ENCODE measurements around the gene YES1.
A peak's percentile ranks its signal among the peaks of the same experiment; 100 is the strongest.

YES1 gene

GRCh38 chr18:717003-717402 lies 95.0 kb downstream of the YES1 start:
- Histone ChIP-seq H3K4me3 (ENCODE audit: insufficient read length, low read depth) (no peak overlapping the region), H3K27me3 (ENCODE audit: insufficient read depth, insufficient read length) (no peaks in the 10 kb centered on the region), H3K9ac (ENCODE audit: insufficient read length, low read depth) (no peak overlapping the region), H3K4me1 (ENCODE audit: insufficient read depth, insufficient read length) (no peaks in the 10 kb centered on the region), H3K36me3 (ENCODE audit: insufficient read depth, insufficient read length, low read length) (no peaks in the 10 kb centered on the region), H3K9me3 (ENCODE audit: insufficient read depth, low read length) (peaks cover 6% of the 10 kb centered on the region; the same call in 1 of the 2 replicates)
- no peak for DNase-seq (ENCODE audit: low read depth, low spot score)
- TF ChIP-seq SUZ12 (IDR thresholded peaks at IDR 0.05; ENCODE audit: extremely low read depth, insufficient read depth, insufficient read length) (no peak), YY1 (IDR thresholded peaks at IDR 0.05; ENCODE audit: insufficient read depth, insufficient read length) (no peak), ZNF274 (IDR thresholded peaks at IDR 0.05; ENCODE audit: low read depth, low read length) (no peak)

GRCh38 chr18:715626-716025 lies 96.4 kb downstream of the YES1 start:
- Histone ChIP-seq H3K9ac (ENCODE audit: insufficient read length, low read depth) (no peak overlapping the region), H3K9me3 (ENCODE audit: insufficient read depth, low read length) (peaks cover 6% of the 10 kb centered on the region; the same call in 1 of the 2 replicates), H3K4me3 (ENCODE audit: insufficient read length, low read depth) (no peak overlapping the region), H3K36me3 (ENCODE audit: insufficient read depth, insufficient read length, low read length) (peaks cover 1% of the 10 kb centered on the region), H3K4me1 (ENCODE audit: insufficient read depth, insufficient read length) (no peaks in the 10 kb centered on the region), H3K27me3 (ENCODE audit: insufficient read depth, insufficient read length) (no peaks in the 10 kb centered on the region)
- TF ChIP-seq SUZ12 (IDR thresholded peaks at IDR 0.05; ENCODE audit: extremely low read depth, insufficient read depth, insufficient read length), result no peak
- no peak for TF ChIP-seq ZNF274 (IDR thresholded peaks at IDR 0.05; ENCODE audit: low read depth, low read length)
- no peak for TF ChIP-seq YY1 (IDR thresholded peaks at IDR 0.05; ENCODE audit: insufficient read depth, insufficient read length)
- no peak for DNase-seq (ENCODE audit: low read depth, low spot score)

- H3K27me3 ChIP-seq (ENCODE audit: insufficient read depth, insufficient read length), result no peaks in the 10 kb centered on the region
- H3K4me1 ChIP-seq (ENCODE audit: insufficient read depth, insufficient read length), result no peaks in the 10 kb centered on the region
- H3K9me3 ChIP-seq (ENCODE audit: insufficient read depth, low read length), result peaks cover 6% of the 10 kb centered on the region; the same call in 1 of the 2 replicates
- peaks cover 21% of the 10 kb centered on the region for H3K36me3 ChIP-seq (ENCODE audit: insufficient read depth, insufficient read length, low read length)
- no peak overlapping the region for H3K9ac ChIP-seq (ENCODE audit: insufficient read length, low read depth)
- H3K4me3 ChIP-seq (ENCODE audit: insufficient read length, low read depth), result no peak overlapping the region
- no peak for TF ChIP-seq YY1 (IDR thresholded peaks at IDR 0.05; ENCODE audit: insufficient read depth, insufficient read length)
- TF ChIP-seq ZNF274 (IDR thresholded peaks at IDR 0.05; ENCODE audit: low read depth, low read length), result no peak
- TF ChIP-seq SUZ12 (IDR thresholded peaks at IDR 0.05; ENCODE audit: extremely low read depth, insufficient read depth, insufficient read length), result no peak
- no peak for DNase-seq (ENCODE audit: low read depth, low spot score)
Measured at GRCh38 chr18:713135-713490, 98.9 kb downstream of the YES1 start.

- Histone ChIP-seq H3K27me3 (ENCODE audit: insufficient read depth, insufficient read length) (no peaks in the 10 kb centered on the region), H3K9ac (ENCODE audit: insufficient read length, low read depth) (peak within 1 kb of the TSS; percentile 72), H3K36me3 (ENCODE audit: insufficient read depth, insufficient read length, low read length) (peaks cover 23% of the 10 kb centered on the region), H3K4me1 (ENCODE audit: insufficient read depth, insufficient read length) (no peaks in the 10 kb centered on the region), H3K9me3 (ENCODE audit: insufficient read depth, low read length) (peaks cover 6% of the 10 kb centered on the region; the same call in 1 of the 2 replicates), H3K4me3 (ENCODE audit: insufficient read length, low read depth) (peak within 1 kb of the TSS; percentile 64)
- DNase-seq (ENCODE audit: low read depth, low spot score), result peak; percentile 69
- TF ChIP-seq YY1 (IDR thresholded peaks at IDR 0.05; ENCODE audit: insufficient read depth, insufficient read length) (peak; percentile 30), ZNF274 (IDR thresholded peaks at IDR 0.05; ENCODE audit: low read depth, low read length) (no peak)
Measured at GRCh38 chr18:712401-713134, 99.5 kb downstream of the YES1 start, which contains the start of gene ENOSF1. Gene ENOSF1, minus strand, starts transcription at chr18:712630. Its CDS starts 43 bp downstream, at chr18:712587.

GRCh38 chr18:711657-712400 lies 100.2 kb downstream of the YES1 start:
- Histone ChIP-seq H3K9me3 (ENCODE audit: insufficient read depth, low read length) (peaks cover 6% of the 10 kb centered on the region; the same call in 1 of the 2 replicates), H3K27me3 (ENCODE audit: insufficient read depth, insufficient read length) (no peaks in the 10 kb centered on the region), H3K36me3 (ENCODE audit: insufficient read depth, insufficient read length, low read length) (peaks cover 23% of the 10 kb centered on the region), H3K4me1 (ENCODE audit: insufficient read depth, insufficient read length) (no peaks in the 10 kb centered on the region), H3K4me3 (ENCODE audit: insufficient read length, low read depth) (peak overlapping the region; percentile 64), H3K9ac (ENCODE audit: insufficient read length, low read depth) (peak overlapping the region; percentile 72)
- DNase-seq (ENCODE audit: low read depth, low spot score), result no peak
- TF ChIP-seq ZNF274 (IDR thresholded peaks at IDR 0.05; ENCODE audit: low read depth, low read length) (no peak), YY1 (IDR thresholded peaks at IDR 0.05; ENCODE audit: insufficient read depth, insufficient read length) (no peak), SUZ12 (IDR thresholded peaks at IDR 0.05; ENCODE audit: extremely low read depth, insufficient read depth, insufficient read length) (no peak)

- TF ChIP-seq YY1 (IDR thresholded peaks at IDR 0.05; ENCODE audit: insufficient read depth, insufficient read length) (no peak), SUZ12 (IDR thresholded peaks at IDR 0.05; ENCODE audit: extremely low read depth, insufficient read depth, insufficient read length) (no peak), ZNF274 (IDR thresholded peaks at IDR 0.05; ENCODE audit: low read depth, low read length) (no peak)
- peak overlapping the region; percentile 64 for H3K4me3 ChIP-seq (ENCODE audit: insufficient read length, low read depth)
- DNase-seq (ENCODE audit: low read depth, low spot score), result no peak
- peaks cover 6% of the 10 kb centered on the region; the same call in 1 of the 2 replicates for H3K9me3 ChIP-seq (ENCODE audit: insufficient read depth, low read length)
- H3K27me3 ChIP-seq (ENCODE audit: insufficient read depth, insufficient read length), result no peaks in the 10 kb centered on the region
- no peaks in the 10 kb centered on the region for H3K4me1 ChIP-seq (ENCODE audit: insufficient read depth, insufficient read length)
- peak overlapping the region; percentile 72 for H3K9ac ChIP-seq (ENCODE audit: insufficient read length, low read depth)
- peaks cover 26% of the 10 kb centered on the region for H3K36me3 ChIP-seq (ENCODE audit: insufficient read depth, insufficient read length, low read length)
Measured at GRCh38 chr18:711310-711656, 100.8 kb downstream of the YES1 start.
